Right lobe of liver (tissue), 6 donors: ENCODE results near the gene MIER2. TPM values are rescaled to one million over a fixed set of nuclear protein-coding genes. Genes with fewer than 3 reads are reported as not detected.
"Not testable (repeated sequence)": the region's sequence is repeated elsewhere in the genome, so short reads cannot be mapped to it uniquely, and the experiment has no call there.

Experiments used
- ATAC-seq, 4 donors: fragments of 200-7000 bp; cut with Tn5 transposase; one replicate each; pipeline ENCODE4 v1.9.1; 2020; ENCODE audit warnings: mild to moderate bottlenecking in 4 of 4, moderate library complexity in 4 of 4
- DNase-seq, 3 donors: peaks; one replicate each; pipeline ENCODE4 v3.0.0-alpha.2; 2020
- H3K27ac ChIP-seq, 3 donors: fragments of 200-600 bp; one replicate each; pipeline ENCODE4 v1.8.0; 2022
- H3K27me3 ChIP-seq, 2 donors: fragments of 200-600 bp; one replicate each; pipeline ENCODE4 v1.8.0; 2022
- H3K36me3 ChIP-seq, 4 donors: fragments of 200-600 bp; sonication (generic) in 1 of 4; one replicate each; pipeline versions ENCODE4 v1.5.1 to v1.8.0; 2017 to 2022; ENCODE audit warnings: control low read depth in 1 of 4
- H3K4me1 ChIP-seq, 4 donors: fragments of 200-600 bp; sonication (generic) in 1 of 4; one replicate each; pipeline versions ENCODE4 v1.5.1 to v1.8.0; 2017 to 2022; ENCODE audit warnings: control low read depth in 1 of 4
- H3K4me3 ChIP-seq, 3 donors: fragments of 200-600 bp; one replicate each; pipeline ENCODE4 v1.8.0; 2022
- H3K9me3 ChIP-seq, 4 donors: fragments of 200-600 bp; sonication (generic) in 1 of 4; one replicate each; pipeline versions ENCODE4 v1.5.1 to v1.8.0; 2017 to 2022; ENCODE audit warnings: control low read depth in 1 of 4
- CTCF ChIP-seq, 4 donors: fragments of 200-600 bp in 3 of 4; fragments of 450-650 bp in 1 of 4; IDR thresholded peaks; one replicate each; pipeline versions ENCODE4 v1.5.1 to v1.8.0; 2016 to 2022; ENCODE audit warnings: antibody characterized with exemption in 4 of 4, mild to moderate bottlenecking in 2 of 4
- POLR2A ChIP-seq: fragments of 450-650 bp; IDR thresholded peaks from one replicate; pipeline ENCODE4 v1.6.1; 2017; ENCODE audit warnings: antibody characterized with exemption, mild to moderate bottlenecking
- WGBS: methylation state at CpG from one replicate; pipeline ENCODE4 v1.1.6; 2018; ENCODE audit warnings: low coverage, low lambda C conversion rate; ENCODE audit not compliant: insufficient coverage; ENCODE audit errors: missing lambda C conversion rate; 5-methylcytosine and 5-hydroxymethylcytosine counted together
- intact Hi-C, 2 donors: fragments of 100-400 bp; cut with DNase I; formaldehyde crosslinking; loops; one replicate each; pipeline versions ENCODE4 v1.11.2 to v1.14.1; 2022
- total RNA-seq, 6 experiments: library from RNA; depleted of rRNA in 2 of 6; stranded (reverse); fragments of >200 nt in 2 of 6; fragmentation: NEBNext Ultra II Directional in 3 of 6; extraction: Animal tissue kit (Norgen Biotek cat#: 25700) in 3 of 6; gene quantifications; one replicate each; pipeline versions ENCODE4 v1.1.0 to v1.2.4, GENCODE V29; 2016 to 2023
- donor health status: DM: no; HTN: yes; CAD: no.
- donor health status: DM: no; HTN: no; CAD: no.
- donor health status: DM: no; HTN: no; CAD: no.
- donor health status: DM: no; HTN: yes; CAD: no.
- donor health status: DM: no; HTN: yes; CAD: no.

MIER2 gene
- total RNA-seq, 6 experiments from 2014 or later, result 3.1 to 7.3 (median 4.5) TPM

GRCh38 chr19:383922-384798, 39.6 kb upstream of the MIER2 start:
- no peaks in the 10 kb centered on the region for H3K9me3 ChIP-seq
- H3K27ac ChIP-seq, result no peak overlapping the region
- no peaks in the 10 kb centered on the region for H3K27me3 ChIP-seq
- DNase-seq, result peak in 1 of 3 donors; percentile 48
- H3K36me3 ChIP-seq, result no peaks in the 10 kb centered on the region
- WGBS, result 7% methylated on average over 21 of the region's 44 CpGs
- peak; percentile 63 to 82 (median 76) for ATAC-seq
- intact Hi-C loops, result no loop called here
- no peak overlapping the region for H3K4me3 ChIP-seq
- TF ChIP-seq POLR2A (no peak), CTCF (IDR thresholded peaks at IDR 0.05) (peak; percentile 43 to 48 (median 47))
- H3K4me1 ChIP-seq, result no peaks in the 10 kb centered on the region

GRCh38 chr19:383040-383439, 38.4 kb upstream of the MIER2 start:
- no peak overlapping the region for H3K4me3 ChIP-seq
- DNase-seq (no peak), ATAC-seq (peak in 1 of 4 donors; percentile 26)
- intact Hi-C loops, result no loop called here
- no peak for TF ChIP-seq POLR2A
- no peak for TF ChIP-seq CTCF (IDR thresholded peaks at IDR 0.05)
- 43% methylated on average over 8 of the region's 19 CpGs for WGBS
- no peaks in the 10 kb centered on the region for H3K9me3 ChIP-seq
- H3K36me3 ChIP-seq, result no peaks in the 10 kb centered on the region
- no peaks in the 10 kb centered on the region for H3K4me1 ChIP-seq
- no peak overlapping the region for H3K27ac ChIP-seq
- no peaks in the 10 kb centered on the region for H3K27me3 ChIP-seq

GRCh38 chr19:382578-382977, 38.0 kb upstream of the MIER2 start:
- 39% methylated on average over 9 of the region's 9 CpGs for whole genome bisulfite sequencing
- H3K27ac ChIP-seq, H3K4me3 ChIP-seq, ATAC-seq, H3K36me3 ChIP-seq, H3K9me3 ChIP-seq, DNase-seq, H3K4me1 ChIP-seq, H3K27me3 ChIP-seq, intact Hi-C loops: not testable (repeated sequence)

- H3K4me3 ChIP-seq, DNase-seq, H3K9me3 ChIP-seq, H3K27ac ChIP-seq, H3K36me3 ChIP-seq, H3K4me1 ChIP-seq, H3K27me3 ChIP-seq, intact Hi-C loops, ATAC-seq: not testable (repeated sequence)
- WGBS, result 41% methylated on average over 11 of the region's 11 CpGs
These were observed 37.3 kb upstream of the MIER2 start for GRCh38 chr19:381901-382300.

GRCh38 chr19:380618-381219, 36.1 kb upstream of the MIER2 start:
- H3K9me3 ChIP-seq, H3K4me3 ChIP-seq, DNase-seq, ATAC-seq, H3K27ac ChIP-seq, intact Hi-C loops, H3K27me3 ChIP-seq, H3K4me1 ChIP-seq, H3K36me3 ChIP-seq: not testable (repeated sequence)
- WGBS, result 54% methylated on average over 11 of the region's 17 CpGs

- 76% methylated on average over 8 of the region's 16 CpGs for WGBS
- Histone ChIP-seq H3K27ac (no peak overlapping the region), H3K4me3 (no peak overlapping the region), H3K27me3 (no peaks in the 10 kb centered on the region), H3K36me3 (no peaks in the 10 kb centered on the region), H3K9me3 (no peaks in the 10 kb centered on the region), H3K4me1 (no peaks in the 10 kb centered on the region)
- no peak for DNase-seq
- intact Hi-C loops, result no loop called here
- no peak for ATAC-seq
- no peak for TF ChIP-seq POLR2A
- no peak for TF ChIP-seq CTCF (IDR thresholded peaks at IDR 0.05)
These were observed 35.2 kb upstream of the MIER2 start for GRCh38 chr19:379796-380195.
